HG03139 (cell line): ENCODE data around the gene SPEN.

Source experiments
- ATAC-seq: cut with Tn5 transposase; IDR thresholded peaks from one replicate; pipeline ENCODE4 v1.9.1; 2021; ENCODE audit not compliant: unreplicated experiment

The SPEN gene

DNA sequence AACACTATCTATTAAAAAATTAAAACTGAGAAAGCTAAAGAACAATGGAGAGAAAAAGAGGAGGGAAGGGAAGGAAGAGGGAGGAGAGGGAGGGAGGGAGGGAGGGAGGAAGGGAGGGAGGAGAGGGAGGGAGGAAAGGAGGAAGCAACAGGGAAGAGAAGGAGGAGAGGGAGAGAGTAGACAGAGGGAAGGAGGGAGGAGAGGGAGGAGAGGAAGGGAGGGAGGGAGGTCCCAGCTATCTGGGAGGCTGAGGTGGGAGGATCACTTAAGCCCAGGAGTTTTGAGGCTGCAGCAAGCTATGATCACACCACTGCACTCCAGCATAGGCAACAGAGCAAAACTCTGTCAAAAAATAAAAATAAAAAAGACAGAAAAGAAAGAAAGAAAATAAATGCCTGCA lies 111.9 kb downstream of the SPEN start:
- no peak for ATAC-seq

DNA sequence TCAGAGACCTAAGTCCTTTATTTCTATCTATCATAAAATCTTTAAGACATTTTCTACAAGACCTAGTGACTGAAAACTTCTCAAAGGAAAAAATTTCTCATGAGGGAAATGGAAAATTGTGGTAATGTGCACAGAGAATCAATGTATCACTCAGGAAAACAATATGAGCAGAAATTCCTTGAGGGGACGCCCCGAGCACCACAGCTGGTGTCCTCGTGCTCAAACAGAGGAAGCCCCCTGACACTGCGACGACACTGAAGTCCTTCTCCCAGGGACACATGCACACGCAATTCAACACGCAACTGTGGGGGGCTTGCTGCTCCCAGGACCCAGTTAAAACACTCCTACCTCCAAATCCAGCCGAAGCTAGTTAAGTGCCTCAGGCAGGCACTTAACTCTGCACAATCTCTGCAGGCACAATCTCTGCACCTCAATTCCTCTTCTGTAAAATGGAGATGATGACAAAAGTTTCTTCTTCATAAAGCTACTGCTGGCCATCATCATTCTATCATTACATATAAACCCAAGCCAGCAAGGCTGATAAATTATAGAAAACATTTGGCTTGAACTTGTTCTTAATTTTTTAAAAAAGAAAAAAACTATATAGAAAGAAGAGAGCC lies 112.4 kb downstream of the SPEN start:
- no peak for ATAC-seq

DNA sequence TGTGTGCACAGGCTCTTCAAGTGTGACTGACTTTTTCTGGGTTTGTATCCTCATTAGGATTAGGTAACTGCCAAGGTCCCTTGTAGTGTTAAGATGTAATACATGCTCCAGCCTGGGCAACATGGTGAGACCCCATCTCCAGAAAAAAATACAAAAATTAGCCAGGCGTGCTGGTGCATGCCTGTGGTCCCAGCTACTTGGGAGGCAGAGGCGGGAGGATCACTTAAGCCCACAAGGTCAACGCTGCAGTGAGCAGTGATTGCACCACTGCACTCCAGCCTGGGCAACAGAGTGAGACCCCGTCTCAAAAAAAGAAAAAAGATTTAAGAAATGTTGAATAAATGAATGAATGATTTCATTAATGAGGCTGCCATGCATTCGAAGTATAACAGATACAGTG lies 113.3 kb downstream of the SPEN start:
- ATAC-seq: no peak

DNA sequence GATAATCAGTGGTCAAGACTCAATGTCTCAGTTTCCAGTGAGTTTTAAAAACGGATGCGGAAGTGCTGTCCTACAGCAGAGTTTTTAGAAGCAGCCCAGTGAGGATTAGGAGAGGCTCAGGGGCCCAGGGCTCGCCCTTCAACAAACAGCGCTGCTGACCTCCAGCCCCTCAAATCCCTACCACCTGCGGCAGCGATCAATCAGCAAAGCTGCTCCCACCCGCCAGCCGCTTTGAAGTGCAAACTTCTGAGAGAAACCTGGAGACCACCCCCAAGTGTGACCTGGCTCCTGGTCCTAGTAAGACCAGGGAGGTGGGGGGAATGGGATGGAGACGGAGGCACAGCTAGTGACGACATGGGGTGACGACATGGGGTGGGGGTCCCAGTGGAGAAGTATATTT lies 114.0 kb downstream of the SPEN start:
- ATAC-seq: no peak

DNA sequence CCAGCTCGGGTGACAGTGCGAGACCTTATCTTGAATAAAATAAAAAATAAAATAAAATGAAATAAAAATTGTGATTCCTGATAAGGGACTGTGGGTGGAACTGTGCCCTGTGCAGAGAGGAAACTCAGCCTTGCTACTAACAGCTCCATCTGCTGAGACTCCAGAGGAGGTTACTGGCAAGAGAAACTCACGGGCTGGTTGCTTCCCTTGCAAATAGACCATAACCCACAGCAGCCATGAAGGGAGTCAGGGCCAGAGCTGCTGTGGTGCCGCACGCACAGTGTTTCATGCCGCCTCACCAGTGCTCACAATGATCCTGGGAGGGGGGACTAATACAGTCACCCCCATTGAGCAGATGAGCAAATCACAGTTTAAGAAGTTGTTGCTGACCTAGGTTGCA lies 114.7 kb downstream of the SPEN start:
- ATAC-seq: no peak

DNA sequence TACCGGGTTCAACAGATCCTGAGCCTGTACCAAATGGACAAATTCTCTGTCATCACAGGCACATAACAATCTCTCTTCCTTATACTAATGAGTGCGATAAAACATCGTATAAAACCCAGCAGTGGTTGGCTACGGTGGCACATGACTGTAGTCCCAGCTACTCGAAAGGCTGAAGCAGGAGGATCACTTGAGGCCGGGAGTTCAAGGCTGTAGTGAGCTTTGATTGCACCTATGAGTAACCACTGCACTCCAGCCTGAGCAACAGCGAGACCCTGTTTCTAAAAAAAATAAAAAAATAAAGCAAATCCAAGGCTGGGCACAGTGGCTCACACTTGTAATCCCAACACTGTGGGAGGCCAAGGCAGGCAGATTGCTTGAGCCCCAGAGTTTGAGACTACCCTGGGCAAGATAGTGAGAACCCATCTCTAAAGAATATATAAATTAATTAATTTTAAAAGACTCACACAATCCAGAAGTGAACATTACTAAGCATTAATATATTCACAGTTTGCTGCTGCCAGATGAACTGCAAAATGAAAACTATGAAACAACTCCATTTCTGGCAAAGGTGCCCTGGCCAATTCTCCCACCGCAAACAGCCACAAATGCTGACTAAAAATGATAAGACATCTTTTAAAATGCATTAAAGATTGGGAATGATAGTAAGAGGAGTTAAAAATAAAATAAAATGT lies 115.3 kb downstream of the SPEN start:
- no peak for ATAC-seq

DNA sequence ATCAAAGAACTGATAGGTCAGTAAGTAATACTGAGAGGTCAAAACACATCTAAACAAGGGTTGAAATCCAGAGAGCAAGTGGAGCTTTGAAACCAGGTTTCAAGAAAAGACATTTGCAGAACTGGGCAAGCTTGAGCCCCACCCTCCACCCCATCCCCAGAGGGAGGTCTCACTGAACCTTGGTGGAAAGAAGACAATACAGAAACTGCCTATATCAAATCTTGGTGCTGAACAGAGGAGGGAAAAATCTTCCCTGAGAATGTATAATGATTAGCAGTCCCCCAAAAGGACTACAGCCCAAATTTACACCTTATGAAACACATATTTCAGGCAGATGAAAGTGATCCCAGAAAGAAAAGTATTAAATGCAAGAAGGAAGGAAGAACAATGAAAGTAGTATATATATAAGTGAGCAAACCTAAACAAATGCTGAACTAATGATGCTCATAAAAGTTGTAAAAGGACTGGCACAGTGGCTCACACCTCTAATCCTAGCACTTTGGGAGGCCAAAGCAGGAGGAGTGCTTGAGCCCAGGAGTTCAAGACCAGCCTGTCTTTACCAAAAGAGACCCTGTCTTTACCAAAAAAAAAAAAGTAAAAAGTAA lies 116.0 kb downstream of the SPEN start:
- no peak for ATAC-seq

DNA sequence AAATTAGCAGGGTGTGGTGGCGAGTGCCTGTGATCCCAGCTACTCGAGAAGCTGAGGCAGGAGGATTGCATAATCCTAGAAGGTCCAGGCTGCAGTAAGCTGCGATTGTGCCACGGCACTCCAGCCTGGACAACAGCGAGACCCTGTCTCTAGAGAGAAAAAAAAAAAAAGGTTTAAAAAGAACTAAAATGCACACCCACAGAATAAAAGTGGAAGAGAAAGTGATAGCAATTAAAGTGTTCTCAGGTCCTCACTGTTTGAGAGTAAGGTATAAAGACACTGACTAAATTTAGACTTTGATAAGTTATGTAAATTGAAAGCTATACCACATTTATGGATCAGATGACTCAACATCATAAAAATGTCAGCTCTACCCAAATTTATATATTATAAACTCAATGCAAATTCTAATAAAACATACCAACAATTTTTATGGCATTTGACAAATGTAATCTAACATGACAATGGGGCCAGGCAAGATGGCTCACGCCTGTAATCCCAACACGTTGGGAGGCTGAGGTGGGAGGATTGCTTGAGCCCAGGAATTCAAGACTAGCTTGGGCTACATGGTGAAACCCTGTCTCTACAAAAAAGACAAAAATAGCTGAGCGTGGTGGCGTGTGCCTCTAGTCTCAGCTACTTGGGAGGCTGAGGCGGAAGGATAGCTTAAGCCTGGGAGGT lies 116.6 kb downstream of the SPEN start:
- no peak for ATAC-seq

DNA sequence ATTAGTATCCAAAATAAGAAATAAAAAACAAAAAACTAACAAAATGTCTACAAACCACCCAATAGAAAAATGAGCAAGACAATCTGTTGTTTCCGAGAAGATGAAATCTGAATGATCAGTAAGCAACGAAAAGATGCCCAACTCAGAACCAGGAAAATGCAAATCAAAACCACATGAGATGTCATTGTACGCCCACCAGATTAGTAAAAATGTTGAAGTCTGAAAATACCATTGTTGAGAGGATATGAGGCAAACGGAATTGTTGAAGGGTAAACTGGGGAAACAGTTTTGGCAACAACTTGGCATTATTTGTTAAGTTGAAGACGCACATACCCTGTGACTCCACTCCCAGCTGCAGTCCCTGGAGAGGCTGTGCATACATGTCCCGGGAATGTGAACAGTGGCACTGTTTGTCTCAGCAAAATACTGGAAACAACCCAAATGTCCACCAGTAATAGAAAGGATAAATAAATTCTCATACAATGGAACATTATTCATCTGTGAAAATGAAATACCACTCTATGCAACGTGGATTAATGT lies 117.8 kb downstream of the SPEN start:
- no peak for ATAC-seq

DNA sequence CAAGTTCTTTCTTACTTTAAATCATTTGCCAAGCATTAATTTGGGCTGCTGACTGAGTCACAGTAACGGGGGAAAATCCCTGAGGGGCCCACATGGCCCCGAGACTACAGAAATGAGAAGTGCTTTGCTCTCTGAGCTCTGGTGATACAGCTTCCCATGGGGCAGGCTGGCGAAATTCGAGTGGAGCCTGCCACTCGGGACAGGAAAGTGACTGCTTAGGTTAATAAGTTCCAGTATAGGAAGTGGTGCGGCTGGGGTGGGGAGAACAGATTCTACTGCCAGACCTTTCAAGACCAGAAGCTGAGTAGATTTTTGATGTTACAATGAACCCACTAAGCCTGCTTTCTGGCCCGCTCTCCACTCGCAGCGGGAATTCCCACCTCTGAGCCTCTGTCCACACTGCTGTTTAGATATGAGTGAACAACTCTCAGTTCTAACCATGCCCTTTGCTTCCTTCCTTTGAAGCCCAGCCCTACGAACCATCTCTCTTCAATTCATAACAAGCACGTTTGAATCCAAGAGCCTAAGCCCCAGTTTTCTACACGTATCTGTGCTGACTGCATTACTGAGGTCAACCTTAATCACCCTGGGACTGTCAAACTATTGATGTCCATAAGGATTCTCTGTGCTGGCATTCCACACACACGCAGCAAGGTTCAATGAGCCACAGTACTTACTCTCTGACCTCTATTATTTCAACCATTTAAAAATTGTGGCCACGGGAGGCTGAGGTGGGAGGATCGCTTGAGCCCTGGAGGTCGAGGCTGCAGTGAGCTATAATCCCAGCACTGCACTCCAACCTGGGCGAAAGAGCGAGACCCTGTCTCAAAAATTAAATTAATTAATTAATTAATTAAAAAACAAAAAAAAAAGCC lies 118.8 kb downstream of the SPEN start:
- peak; percentile 72 for ATAC-seq

DNA sequence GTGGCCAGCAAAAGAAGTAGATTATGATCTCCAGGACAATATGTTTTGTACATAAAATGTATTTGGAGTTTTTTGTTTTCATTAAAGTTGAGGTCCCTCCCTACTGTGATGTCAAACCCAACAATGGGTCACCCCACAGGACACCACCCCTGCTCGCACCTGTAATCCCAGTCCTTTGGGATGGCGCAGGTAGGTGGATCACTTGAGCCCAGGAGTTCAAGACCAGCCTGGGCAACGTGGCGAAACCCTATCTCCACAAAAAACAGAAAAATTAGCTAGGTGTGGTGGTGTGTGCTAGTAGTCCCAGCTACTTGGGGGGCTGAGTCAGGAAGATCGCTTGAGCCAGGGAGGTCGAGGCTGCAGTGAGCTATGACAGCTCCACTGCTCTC lies 119.4 kb downstream of the SPEN start:
- no peak for ATAC-seq

DNA sequence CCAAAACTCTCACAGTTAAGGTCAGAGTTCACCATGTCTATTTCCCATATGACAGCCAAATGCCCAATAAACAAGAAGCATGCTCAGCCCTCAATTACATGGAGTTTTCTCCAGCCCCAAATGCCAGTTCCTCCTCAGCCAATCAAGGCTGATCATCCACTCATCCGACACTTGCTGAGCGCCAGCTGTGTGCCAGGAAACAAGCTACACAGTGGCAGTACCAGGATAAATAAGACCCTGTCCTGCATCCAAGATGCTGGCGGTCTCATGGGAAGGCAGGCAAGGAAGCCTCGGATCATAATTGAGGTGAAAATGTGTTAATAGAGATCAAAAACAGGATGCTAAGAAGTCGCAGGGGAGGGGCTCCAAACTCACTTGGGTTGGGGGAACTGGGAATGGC lies 120.7 kb downstream of the SPEN start:
- ATAC-seq: no peak

DNA sequence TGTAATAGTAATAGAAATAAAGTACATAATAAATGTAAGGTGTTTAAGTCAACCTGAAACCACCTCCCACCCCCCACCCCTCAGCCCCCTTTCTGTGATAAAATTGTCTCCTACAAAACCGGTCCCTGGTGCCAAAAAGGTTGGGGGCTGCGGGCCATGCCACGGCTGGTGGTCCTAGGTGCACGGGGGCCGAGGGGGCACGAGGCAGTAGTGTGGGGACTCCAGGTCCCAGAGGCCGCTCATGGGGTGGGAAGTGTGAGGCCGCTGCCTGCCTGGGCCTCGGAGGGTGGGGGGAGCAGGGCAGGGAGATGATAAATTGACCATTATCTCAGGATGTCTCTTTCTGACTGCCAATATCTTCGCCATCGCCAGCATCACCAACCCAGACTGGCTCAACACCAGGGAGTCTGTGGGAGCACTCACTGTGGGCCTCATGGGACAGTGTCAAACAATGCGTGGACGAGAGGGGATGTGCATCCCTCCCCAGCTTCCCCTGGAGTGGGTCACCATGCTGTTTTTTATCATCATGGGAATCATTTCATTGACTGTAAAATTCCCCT lies 121.9 kb downstream of the SPEN start:
- ATAC-seq: no peak

DNA sequence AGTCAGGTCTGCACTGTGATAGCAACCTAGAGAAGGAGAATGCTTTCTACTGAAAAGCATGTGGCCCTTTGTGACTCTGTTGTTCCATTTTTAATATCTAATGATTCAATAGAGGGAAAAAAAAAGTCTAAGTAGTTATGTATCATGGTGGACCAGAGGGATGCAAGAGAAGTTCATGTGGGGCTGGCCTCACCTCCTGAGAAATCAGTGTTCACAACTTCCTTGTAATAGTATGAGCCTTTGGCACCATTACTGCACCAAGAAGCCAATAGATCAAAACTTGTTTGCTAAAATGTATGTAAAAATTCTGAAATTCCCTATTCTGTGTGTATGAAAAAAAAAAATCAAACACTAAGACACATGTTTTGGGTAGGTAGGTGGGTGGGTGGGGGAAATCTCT lies 123.4 kb downstream of the SPEN start:
- no peak for ATAC-seq

DNA sequence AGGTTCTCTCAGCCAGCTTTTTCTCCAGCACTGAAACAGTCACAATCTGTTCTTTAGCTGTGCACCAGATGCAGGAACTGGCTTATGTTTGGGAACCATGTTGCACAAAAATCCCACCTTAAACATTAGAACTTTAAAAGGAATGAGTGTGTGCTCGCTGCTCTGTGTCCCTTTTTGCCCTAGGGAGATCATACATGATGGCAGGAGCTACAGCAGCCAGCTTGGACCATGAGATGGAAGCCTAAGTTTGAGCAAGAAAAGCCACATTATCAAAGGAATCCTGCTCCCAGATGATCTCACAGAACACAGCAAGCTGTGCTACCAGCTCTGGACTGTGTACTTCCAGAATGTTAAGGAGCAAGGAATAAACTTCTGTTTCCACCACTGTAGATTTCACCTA lies 124.9 kb downstream of the SPEN start:
- ATAC-seq: no peak

DNA sequence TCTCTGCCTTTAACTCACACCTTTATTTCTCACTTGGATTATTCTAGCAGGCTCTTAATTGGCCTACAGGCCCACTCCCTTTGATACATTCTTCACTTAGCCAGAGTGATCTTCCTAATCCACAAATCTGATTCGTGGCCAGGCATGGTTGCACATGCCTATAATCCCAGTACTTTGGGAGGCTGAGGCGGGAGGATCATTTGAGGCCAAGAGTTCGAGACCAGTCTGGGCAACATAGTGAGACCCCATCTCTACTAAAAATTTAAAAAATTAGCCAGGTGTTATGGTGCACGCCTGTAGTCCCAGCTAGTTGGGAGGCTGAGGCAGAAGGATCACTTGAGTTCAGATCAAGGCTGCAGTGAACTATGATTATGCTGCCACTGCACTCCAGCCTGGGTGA lies 126.3 kb downstream of the SPEN start:
- ATAC-seq: no peak

DNA sequence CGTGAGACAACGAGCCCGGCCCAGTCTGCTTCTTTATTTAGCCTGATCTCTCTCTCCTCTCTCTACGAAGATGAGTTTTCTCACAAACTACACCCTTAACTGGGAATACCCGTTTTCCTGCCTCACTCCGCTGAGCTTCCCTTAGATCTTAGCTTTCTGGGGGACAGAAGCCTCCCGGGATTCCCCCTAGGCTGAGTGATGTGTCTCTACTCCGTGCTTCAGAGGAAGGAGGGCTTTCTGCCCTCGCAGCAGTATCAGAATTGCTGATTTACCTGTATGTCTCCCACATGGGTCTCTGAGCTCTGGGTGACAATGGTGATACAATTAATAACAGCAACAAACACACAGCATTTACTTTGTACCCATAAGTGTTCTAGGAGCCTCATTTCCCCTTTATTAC lies 127.3 kb downstream of the SPEN start:
- peak; percentile 21 for ATAC-seq

DNA sequence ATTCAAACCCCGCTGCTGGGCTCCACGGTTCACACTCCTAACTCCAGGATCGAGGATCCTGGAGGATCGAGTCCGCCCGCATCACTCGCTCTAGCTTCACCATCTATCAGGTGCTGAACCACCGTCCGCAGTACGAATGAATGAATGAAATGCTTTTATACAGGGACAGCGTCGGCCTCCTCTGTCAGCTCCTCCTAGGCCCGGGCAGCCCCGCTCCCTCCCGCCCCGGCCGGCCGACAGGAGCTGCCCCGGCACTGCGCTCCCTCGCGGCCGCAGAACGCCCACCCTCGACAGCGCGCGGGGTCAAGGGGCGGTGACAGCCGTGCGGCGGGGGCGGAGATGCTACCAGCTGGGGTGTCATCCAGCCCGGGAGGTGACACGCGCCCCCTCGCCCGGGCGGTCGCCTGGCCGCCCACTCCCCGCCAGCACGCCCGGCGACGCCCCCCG lies 127.9 kb downstream of the SPEN start:
- peak; percentile 53 for ATAC-seq

DNA sequence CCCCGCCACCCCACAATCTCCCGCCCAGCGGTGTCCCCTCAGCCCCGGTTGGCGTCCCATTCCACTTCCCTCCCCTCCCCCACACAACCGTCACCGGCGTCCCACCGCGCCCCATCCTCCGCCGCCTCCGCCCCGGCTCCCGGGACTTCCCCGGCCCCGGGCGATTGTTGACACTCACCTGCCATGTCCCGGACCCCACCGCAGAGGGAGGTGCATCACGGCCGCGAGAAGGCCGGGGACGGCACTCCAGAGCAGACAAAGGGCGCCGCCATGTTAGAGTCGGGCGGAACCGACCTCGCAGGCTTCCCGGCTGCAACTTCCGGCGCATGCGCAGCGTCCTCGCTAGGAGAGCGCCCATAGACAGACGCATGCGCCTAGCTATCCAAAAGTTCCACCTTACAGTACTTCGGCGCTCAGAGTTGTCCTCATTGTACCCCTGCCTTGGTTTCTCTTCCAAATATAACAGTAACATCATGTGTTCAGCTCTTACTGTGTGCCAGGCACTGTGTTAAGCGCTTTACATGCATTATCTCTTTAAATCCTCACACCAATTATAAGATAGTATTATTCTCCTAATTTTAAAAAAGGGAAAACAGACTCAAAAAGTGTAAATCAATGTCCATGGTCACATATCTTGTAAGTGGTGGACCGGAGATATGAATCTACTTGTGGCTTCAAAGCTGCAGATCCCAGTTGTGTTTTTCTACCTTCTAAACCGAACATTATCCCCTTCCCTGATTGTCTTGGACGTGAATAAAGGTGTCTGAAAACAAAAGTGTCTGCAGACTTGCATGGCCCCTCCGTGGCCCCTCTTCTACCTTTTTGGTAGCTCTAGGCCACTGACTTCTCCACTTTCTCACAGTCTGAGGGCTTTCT lies 128.5 kb downstream of the SPEN start, which contains the start of gene ZBTB17:
ZBTB17 (minus strand) TSS at position 297 of the 876 bp plus-strand sequence. CDS start 27,606 bp downstream, outside the sequence.
- peak; percentile 77 for ATAC-seq
